ENCODE measurements around the gene HNF4A. TPM values are rescaled to one million over a fixed set of nuclear protein-coding genes. Genes with fewer than 3 reads are reported as not detected.

Gene HNF4A
- total and polyA plus RNA-seq, 2 of the 13 experiments (the other 11 are each of a cell fraction or from before 2014, with no cell fraction given), result 80.9 to 169 TPM

DNA sequence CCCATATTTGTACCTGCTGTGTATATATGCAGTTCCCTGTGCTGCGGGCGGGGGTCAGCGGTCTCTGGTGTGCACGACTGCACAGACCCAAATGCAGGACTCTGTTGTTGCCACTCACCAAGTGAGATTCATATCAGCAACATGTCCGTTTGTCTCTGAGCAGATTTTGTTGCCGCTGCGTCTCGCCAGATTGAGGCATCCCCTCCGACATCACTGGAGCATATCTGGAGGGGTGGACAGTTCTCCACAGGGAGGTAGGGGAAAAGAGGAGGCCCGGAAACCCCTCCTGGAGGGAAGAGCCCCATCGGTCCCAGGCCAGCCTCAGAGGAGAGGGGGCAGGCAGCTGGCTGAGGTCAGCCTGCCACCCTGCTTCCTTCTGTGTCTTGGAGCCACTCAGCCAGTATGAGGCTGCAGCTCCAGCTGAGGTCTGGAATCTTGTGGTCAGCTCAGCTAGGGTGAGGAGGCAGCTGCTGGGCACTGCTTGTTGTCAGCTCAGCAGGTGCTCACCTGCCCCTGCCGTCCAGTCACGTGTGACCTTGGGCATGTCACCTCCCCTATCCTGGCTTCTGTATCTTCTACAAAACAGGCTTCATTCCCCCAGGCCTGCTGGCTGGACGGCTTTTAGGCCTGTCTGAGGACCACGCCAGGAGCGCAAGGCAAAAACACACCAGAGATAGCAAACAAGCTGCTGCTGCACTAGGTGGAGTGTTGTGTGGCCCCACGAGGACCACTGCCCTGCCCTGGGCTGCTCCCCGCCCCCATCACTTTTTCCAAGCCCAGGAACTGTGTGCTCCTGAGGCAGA, 47.1 kb downstream of the HNF4A start (continued):
- TF ChIP-seq ZNF646 (CRISPR knock-in tag; IDR thresholded peaks at IDR 0.05) (no peak; the same call in none of the 2 replicates), KLF16 (CRISPR knock-in tag; IDR thresholded peaks at IDR 0.05) (peak in 1 of 2 experiments; percentile 16; a peak in 1 of 4 replicates), ZNF7 (CRISPR knock-in tag; IDR thresholded peaks at IDR 0.05) (0 out of 2 replicates have a peak, but pooled peaks have one; percentile 24), ZFP1 (CRISPR knock-in tag; IDR thresholded peaks at IDR 0.05) (peak; percentile 18; the same call in 1 of the 2 replicates), FOXO1 (CRISPR knock-in tag; IDR thresholded peaks at IDR 0.05) (peak; percentile 74; the same call in 1 of the 2 replicates), YEATS4 (CRISPR knock-in tag; IDR thresholded peaks at IDR 0.05; ENCODE audit: borderline replicate concordance) (peak; percentile 47; the same call in 1 of the 2 replicates), RFXANK (CRISPR knock-in tag; IDR thresholded peaks at IDR 0.05) (no peak), ZKSCAN5 (CRISPR knock-in tag; IDR thresholded peaks at IDR 0.05) (peak; percentile 13; the same call in 1 of the 2 replicates), NR2F1 (CRISPR knock-in tag; IDR thresholded peaks at IDR 0.05) (peak in 1 of 2 experiments; percentile 60; a peak in 1 of 4 replicates), ZNF619 (CRISPR knock-in tag; IDR thresholded peaks at IDR 0.05) (no peak; the same call in 1 of the 2 replicates), KAT7 (CRISPR knock-in tag; IDR thresholded peaks at IDR 0.05; ENCODE audit: borderline replicate concordance) (peak; percentile 63; the same call in 1 of the 2 replicates), POLR2AphosphoS5 (IDR thresholded peaks at IDR 0.05; ENCODE audit: low read depth, low read length) (no peak; the same call in 1 of the 2 replicates), ZNF784 (CRISPR knock-in tag; IDR thresholded peaks at IDR 0.05; ENCODE audit: borderline replicate concordance) (0 out of 2 replicates have a peak, but pooled peaks have one; percentile 26), KDM2A (CRISPR knock-in tag; IDR thresholded peaks at IDR 0.05; ENCODE audit: borderline replicate concordance, low read depth) (peak; percentile 37)
- TF ChIP-seq, protein P1, sequence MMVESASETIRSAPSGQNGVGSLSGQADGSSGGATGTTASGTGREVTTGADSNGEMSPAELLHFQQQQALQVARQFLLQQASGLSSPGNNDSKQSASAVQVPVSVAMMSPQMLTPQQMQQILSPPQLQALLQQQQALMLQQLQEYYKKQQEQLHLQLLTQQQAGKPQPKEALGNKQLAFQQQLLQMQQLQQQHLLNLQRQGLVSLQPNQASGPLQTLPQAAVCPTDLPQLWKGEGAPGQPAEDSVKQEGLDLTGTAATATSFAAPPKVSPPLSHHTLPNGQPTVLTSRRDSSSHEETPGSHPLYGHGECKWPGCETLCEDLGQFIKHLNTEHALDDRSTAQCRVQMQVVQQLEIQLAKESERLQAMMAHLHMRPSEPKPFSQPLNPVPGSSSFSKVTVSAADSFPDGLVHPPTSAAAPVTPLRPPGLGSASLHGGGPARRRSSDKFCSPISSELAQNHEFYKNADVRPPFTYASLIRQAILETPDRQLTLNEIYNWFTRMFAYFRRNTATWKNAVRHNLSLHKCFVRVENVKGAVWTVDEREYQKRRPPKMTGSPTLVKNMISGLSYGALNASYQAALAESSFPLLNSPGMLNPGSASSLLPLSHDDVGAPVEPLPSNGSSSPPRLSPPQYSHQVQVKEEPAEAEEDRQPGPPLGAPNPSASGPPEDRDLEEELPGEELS (CRISPR knock-in tag; IDR thresholded peaks at IDR 0.05), result no peak; the same call in none of the 2 replicates
- TF ChIP-seq, protein P2, sequence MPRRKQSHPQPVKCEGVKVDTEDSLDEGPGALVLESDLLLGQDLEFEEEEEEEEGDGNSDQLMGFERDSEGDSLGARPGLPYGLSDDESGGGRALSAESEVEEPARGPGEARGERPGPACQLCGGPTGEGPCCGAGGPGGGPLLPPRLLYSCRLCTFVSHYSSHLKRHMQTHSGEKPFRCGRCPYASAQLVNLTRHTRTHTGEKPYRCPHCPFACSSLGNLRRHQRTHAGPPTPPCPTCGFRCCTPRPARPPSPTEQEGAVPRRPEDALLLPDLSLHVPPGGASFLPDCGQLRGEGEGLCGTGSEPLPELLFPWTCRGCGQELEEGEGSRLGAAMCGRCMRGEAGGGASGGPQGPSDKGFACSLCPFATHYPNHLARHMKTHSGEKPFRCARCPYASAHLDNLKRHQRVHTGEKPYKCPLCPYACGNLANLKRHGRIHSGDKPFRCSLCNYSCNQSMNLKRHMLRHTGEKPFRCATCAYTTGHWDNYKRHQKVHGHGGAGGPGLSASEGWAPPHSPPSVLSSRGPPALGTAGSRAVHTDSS (CRISPR knock-in tag; conservative IDR thresholded peaks at IDR 0.05), result 0 out of 2 replicates have a peak, but pooled peaks have one; percentile 38
